NCI-H1105 treated with DMSO at 0.1 percent for 48 hours (cell line): ENCODE measurements around the gene COL12A1.

ENCODE experiments used
- DNase-seq: peaks from one replicate; lab custom pipeline; 2025; lab: John Stamatoyannopoulos, UW

COL12A1 gene

DNA sequence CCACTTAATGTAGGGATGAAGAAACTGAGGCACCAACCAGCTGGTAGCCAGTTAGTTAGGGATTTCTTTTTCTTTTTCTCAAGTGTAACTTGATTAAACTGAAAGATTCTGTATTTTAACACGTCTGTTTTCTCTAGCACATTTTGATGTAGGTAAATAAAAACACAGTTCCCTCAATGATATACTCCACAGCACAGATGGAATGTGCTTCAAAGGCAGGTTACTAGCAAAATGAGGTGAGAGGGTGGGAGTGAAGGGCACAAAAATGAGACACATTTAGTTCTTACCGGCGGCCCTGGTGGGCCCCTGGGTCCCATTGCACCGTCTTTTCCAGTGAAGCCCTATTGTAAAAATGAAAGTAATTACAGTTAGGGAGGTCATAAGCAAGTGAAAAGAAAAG lies 108.9 kb downstream of the COL12A1 start:
- DNase-seq, result no peak

DNA sequence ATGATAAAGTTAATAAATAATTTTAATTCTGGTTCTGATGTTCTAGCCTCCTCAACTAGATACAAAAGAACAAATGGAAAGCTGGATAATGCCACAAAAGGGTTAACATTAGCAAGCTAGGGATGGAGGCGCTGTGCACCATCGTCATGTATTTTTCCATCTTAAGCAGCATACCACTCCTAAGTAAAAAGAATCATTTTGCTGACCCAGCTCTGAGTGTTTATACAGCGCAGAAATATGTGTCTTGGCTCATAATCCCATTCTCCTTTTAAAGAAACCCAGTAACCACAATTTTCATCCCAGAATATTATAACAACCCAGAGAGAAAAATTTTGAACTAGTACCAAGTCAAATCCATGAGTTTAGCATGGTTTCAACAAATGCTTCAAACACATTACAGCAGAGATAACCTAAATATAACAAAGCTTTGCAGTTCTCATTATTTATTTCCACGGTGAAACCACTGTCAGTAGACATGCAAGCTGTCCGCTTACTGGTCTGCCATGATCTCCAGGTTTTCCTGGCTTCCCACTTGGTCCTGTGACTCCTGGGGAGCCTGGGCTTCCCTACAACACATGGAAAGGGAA lies 111.1 kb downstream of the COL12A1 start:
- DNase-seq, result no peak

DNA sequence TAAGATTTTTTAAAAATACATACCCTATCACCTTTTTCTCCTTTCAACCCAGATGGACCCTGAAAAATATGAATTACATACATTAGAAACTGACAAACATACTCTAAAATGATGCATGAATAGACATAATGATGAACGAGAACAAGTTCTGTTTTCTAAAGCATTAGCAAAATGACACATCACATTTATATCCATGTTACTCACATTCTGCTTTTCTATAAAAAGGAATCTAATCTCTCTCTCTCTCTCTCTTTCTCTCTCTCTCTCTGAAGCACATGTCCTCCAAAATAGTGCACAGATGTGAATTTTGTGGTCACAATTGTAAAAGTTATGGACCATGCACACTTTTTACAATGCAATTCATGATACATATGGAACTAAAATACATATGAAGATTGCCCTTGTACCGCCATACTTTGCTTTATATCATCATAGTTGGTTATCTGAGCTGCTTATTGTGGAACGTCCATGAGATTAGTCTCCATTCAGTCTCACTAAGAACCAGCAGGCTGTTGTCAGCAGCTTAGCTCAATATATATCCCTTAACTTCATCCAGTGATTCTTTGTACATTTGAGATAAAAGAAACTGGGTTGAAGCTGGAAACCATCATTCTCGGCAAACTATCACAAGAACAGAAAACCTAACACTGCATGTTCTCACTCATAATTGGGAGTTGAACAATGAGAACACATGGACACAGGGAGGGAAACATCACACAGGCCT lies 114.2 kb downstream of the COL12A1 start:
- DNase-seq, result no peak

DNA sequence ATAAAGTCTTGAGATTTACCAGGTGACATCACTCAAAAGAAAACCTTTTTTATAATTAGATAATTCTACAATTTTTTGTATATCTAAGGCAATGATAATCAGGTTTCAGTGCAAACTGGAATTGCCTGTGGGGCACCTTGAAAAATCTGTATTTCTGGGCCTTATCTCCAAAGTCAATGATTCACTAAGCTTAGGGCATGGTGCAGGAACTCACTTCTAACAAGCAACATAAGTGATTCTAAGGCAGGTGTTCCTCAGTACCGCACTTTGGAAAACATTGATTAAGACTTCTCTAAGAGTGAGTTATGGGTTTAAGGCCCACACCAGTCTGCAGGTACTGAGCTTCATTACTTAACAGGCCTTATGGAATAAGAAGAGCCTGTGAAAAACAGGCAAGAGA lies 115.3 kb downstream of the COL12A1 start:
- no peak for DNase-seq

DNA sequence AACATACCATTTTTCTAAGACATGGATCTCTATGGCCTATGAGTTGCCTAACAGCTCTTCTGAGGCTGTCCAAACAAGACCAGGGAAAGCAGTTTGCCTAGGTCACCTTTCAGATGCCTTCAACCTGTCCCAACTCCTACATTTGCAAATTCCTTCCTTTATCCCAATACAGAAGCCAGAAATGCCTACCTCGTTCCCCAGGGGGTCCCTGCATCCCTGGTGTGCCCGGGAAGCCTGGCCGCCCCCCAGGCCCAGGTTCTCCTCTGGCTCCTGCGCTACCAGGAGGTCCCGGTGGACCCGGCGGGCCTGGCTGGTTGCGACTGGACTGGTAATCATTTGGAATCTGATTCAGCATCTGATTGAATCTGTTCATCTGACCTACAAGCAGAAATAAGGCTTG lies 115.9 kb downstream of the COL12A1 start:
- DNase-seq, result no peak

DNA sequence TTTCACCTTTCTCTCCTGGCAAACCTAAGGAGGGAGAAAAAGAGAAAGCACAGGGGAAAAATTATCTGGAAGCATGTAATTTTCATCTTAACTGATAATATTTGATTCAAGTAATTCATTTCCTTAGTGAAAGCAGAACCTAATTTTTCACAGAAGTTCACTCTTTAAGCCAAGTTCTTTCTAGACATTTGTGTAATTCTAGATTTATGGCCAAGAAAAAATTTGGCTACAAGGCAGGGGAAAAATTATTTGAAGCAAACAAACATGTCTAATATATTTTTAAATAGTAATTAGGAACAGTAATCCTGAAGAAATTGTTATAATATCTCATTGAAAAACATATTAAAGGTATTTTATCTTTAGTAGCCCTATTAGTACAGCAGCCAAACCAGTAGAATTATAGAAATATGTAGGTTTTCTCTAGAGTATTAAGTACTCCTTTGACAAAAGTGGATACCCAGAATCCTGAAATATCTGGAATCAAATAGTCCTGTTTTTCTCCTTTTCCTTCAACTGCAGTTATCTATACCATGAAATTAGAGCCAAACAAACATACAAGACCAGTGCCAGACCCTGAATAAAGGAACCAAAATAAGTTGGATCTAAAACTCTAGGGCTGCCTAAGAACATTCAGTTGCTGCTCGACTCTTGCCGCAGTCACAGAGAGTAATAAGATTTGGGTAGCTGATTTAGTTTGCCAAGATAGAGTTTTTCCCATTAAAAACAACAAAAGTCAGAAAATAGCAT lies 116.5 kb downstream of the COL12A1 start:
- DNase-seq, result no peak

DNA sequence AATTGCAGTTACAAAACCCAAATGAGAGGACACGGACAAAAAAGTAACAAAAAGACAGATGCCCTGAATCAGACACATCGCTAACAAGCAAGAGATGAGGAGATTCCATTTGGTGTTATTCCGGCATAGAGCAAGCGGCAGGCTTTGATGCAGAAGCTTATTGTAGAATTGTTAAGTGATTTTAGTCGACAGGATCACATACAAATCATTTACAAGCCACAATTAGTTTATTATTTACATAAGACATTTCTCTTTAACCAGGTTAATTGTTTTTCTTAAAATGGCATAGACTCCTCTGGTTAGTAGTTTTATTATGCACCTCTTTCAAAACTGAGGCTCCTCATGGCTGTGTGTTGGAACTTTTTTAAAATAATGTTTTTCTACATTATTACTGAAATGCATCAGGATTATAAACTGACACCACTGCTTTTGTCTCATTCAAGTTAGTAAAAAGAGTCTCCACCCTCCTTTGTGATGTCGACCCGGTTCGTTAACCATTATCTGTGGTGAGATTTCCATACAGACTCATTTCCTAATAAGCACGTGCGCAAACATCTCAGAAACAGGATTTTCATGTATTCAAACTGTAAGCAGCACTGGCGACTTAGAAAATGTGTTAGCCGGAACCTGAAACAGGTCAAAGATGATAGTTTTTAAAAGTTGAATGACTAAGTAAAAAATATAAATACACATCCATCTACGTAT lies 119.8 kb downstream of the COL12A1 start:
- no peak for DNase-seq

DNA sequence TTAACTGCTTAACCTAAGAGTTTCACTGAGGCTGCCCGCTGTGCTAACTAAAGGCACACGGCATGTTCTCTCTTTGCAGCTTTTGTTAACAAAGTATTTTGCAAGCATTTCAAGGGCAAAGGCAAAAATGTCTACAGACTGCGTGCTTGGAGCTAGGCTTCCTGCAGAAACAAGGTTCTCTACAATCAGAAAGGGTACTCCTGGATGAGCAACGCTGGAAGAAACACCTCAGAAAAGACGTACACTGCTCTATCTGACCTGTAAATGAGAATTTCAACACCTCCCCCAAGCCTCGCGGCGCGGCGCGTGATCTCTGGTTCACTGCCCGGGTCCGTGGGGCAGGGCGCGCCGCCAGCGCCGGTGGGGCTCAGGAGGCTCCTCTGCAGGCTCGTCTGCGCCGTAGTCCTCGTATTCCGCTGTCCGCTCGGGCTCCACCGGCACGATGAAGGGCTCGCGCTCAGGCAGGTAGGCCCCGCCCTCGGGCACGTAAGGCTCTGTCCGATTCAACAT lies 120.9 kb downstream of the COL12A1 start:
- peak; percentile 33 for DNase-seq

DNA sequence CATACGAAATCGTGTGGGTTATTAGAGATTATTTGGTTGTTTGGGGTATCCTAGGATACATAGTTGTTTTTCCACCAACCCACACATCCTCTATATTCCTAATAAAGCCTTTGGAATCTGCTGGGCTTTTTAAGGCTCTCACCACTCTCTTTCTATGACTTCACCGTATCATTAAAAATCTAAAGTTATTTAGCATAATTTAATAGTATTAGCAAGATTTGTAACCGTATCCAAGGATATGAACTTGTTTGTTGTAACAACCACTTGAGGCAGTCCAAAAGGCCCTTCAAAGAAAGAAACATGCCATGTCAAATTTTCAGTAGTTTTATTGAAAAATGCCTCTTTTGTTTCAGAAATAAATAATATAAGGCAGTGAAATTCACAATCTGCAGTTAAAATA lies 121.8 kb downstream of the COL12A1 start:
- DNase-seq, result no peak

DNA sequence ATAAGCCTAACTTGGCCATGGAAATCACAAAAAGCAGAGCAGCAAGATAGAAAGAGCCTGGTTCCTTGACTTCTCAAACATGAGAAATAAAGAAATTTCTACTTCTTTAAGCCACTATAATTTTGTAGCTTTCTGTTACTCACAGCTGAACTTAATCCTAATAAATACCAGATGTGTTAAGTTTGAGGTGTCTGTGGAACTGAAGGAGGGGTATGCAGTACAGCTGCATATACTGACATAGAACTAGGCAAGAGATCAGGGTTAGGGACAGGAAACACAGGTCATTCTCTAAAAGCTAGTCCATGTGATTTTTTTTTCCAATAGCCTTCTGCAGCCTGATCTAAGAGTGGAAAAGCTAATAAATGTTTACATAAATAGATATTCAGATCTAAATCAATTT lies 123.9 kb downstream of the COL12A1 start:
- DNase-seq, result no peak

DNA sequence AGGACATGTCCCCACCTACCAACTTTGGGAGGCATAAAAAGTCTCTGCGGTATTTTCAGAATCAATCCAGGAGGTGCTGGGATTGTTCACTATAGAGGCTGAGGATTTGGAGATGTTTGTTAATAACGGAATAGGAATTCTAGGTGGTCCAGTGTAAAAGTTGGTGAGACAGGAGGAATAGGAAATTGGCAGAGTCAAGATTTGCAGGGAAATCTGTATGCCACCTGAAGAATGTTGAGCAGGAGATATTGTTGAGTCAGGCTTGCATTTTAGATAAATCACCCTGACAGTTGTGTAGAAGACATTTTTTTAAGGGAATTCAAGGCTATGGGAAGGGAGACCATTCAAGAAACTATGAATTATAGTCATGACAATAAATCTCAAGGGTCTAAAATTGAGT lies 124.8 kb downstream of the COL12A1 start:
- no peak for DNase-seq

DNA sequence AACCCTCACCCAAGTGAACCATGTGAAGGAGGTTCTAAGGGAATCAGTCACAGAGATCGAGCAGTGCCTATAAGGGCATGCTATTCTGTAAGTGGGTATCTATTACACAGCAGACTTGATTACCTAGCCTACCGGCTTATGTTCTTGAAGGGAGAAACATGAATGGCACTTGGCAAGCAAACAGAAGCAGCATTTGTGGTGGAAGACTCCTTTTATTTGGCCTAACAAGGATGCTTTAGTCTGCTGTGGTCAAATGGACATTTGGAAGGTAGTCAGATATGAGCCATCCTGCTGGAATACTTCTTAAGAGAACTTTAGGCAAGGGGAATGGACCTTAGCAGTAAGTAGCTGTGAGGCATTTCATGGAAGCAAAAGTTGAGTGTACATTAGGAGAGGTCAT lies 126.3 kb downstream of the COL12A1 start:
- no peak for DNase-seq

DNA sequence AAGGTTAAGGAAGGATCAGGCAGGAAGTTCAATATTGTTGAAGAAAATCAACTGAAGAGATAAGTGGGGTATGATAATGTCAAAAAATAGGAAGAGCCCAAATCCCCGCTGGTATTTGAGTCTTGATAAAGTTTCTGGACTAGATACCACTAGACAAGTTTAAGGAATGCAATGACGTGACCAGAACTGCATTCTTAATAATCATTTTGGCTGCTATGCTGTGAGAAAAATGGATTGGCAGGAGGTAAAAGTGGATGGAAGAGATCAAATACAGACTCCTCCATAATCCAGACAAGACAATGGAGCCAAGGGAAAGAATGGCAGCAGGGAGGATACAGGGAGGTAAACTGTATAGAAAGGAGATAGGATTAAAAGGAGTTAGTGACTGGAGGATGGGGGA lies 128.2 kb downstream of the COL12A1 start:
- DNase-seq, result no peak

DNA sequence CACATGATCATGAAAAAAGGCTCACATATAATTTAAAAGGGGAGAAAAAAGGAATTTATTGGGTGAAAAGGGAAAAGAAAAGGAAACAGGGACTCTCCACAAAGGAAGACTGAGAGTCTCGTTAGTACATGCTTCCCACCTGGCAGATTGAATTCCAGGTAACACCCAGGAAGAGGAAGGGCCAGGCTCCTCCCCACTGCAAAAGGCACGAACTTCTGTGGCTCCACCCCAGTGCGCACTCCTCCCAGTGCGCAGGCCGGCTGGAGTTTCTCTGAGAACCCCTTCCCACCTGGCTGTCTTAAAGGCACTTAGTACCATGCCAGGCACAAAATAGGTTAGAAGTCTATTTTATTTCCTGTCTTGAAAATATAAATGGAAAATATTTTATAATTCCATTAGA lies 129.8 kb downstream of the COL12A1 start:
- DNase-seq, result no peak

DNA sequence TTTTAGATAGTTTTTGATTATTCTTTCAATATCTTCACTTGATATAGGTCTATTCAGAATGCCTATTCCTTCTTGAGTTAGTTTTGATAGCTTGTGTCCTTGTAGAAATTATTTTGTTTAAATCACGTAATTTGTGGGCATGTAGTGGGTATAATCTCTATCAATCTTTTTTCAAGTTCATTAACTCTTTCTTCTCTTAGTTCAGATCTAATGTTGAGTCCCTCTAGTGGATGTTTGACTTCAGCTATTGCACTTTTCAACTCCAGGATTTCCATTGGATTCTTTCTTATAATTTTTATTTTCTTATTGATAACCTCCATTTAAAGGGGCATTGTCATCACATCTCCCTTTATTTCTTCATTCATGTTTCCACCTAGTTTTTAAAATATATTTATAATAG lies 135.6 kb downstream of the COL12A1 start:
- DNase-seq, result no peak

DNA sequence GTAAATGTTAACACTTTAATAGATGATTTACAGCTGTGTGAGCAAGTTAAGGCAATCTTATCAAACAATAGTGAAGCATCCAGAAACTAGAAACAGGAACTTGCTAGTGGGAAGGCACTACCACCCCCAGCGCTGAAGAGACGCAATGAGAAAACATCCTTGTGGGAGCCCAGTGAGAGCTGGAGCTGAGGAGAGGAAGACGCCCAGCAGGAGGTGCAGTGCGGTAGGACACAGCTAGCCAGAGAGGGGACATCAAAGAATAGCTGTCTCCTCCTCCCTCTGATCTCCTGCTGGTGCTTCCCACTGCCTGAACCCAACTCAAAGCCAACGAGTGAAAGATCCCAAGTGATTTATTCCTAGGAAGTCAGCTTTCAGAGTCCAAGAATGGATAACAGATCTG lies 140.3 kb downstream of the COL12A1 start:
- DNase-seq, result no peak

DNA sequence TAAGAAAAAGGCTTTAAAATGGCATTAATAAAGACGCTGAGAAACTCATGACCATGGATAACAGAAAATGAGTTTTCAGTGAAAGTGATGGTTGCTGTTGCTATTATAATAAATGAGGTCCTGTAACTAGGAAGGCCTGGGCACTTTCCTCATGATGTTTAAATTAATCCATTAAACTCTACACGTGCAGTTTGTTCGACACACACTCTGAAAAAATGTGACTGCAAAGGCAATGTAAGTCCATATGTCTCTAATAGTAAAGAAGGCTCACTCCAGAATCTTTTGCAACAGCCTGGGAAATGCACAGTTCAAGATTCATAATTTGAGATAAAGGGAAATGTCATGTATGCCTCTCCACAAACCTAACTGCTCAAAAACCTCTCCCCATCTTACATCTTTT lies 153.4 kb downstream of the COL12A1 start:
- no peak for DNase-seq

DNA sequence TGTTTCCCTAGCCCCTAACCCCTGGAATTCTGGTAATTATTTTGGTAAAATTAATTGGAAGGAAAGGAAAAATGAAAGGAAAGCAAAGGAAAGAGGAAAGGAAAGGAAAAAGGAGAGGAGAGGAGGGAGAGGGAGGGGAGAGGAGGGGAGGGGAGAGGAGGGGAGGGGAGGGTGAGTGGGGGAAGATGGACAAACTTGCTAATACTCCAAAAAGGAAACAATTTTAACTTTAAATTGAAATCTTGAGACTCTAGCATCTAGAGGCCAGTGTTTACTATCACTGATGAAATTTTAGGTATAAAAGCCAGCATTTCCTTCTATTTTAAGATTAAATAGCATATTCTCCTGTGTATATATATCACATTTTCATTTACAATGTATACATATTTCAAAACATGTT lies 156.5 kb downstream of the COL12A1 start:
- DNase-seq, result no peak

DNA sequence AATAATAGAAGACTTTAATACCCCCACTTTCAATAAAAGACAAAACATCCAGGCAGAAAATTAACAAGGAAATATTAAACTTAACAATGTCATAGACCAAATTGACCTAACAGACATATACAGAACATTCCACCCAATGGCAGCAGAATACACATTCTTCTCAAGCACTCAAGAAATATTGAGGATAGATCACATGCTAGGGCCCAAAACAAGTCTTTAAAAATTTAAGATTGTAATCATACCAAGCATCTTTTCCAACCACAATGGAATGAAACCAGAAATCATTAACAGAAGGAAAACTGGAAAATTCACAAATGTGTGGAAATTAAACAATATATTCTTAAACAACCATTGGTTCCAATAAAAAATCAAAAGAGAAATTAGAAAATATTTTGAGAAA lies 161.0 kb downstream of the COL12A1 start:
- no peak for DNase-seq

DNA sequence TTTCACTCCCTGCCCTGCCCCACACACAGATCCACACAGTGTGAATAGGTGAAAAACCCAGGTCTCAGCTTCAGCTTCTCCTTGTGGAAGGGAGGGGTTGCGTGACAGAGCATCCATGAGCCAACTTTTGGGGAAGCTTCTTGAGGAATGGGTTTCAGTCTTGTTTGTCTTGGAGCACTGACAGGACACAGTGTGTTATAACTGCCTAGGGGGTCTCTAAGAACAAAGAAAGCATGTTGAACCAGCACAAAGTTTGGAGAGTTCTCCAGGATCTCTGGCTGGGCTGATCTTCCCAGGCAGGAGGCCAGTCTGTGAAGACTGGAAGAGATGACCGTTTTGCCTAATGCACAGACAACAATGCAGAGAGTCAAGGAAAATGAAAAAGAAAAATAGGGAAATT lies 164.5 kb downstream of the COL12A1 start:
- no peak for DNase-seq
